GM12873 (cell line): Measurements from ENCODE around the gene CKS1B.

Source experiments
- TF ChIP-seq, protein P1 (sequence below): IDR thresholded peaks from 2 replicates; pipeline ENCODE4 v1.5.1; 2012; ENCODE audit warnings: low read depth, mild to moderate bottlenecking, moderate library complexity, low read length, control low read depth; ENCODE audit not compliant: insufficient read depth; ENCODE audit errors: missing control alignments

CKS1B gene

DNA sequence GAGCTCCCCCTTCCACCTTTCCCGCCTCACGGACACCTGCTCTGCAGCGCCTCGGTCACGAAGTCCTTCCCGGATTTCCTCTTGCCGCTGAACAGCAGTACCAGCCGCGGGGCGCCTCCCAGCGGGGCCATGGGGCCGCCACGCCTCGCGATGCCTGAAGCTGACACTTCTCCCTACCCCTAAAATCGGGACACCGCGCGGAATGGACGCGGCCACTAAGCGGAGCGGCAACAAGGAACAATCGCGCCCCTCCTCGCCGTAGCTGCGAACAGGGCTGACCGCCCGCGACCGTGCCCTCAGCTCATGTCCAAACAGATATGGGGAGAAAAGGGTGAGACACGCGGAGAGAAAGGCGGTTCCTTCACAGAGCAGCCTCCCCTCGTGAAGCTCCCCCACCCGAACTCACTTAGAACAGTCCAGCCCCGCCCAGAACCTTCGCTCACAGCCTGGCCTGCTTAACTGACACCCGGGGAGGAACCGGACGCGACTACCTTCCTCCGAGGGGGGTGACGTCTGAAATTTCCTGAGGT is 37.9 kb upstream of the CKS1B start, which contains the start of gene PMVK:
TSS of gene PMVK (minus strand) at position 165 of the 530 bp plus-strand sequence. CDS start at position 131, 34 bp downstream.
- TF ChIP-seq, protein P1, sequence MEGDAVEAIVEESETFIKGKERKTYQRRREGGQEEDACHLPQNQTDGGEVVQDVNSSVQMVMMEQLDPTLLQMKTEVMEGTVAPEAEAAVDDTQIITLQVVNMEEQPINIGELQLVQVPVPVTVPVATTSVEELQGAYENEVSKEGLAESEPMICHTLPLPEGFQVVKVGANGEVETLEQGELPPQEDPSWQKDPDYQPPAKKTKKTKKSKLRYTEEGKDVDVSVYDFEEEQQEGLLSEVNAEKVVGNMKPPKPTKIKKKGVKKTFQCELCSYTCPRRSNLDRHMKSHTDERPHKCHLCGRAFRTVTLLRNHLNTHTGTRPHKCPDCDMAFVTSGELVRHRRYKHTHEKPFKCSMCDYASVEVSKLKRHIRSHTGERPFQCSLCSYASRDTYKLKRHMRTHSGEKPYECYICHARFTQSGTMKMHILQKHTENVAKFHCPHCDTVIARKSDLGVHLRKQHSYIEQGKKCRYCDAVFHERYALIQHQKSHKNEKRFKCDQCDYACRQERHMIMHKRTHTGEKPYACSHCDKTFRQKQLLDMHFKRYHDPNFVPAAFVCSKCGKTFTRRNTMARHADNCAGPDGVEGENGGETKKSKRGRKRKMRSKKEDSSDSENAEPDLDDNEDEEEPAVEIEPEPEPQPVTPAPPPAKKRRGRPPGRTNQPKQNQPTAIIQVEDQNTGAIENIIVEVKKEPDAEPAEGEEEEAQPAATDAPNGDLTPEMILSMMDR: peak; percentile 42

DNA sequence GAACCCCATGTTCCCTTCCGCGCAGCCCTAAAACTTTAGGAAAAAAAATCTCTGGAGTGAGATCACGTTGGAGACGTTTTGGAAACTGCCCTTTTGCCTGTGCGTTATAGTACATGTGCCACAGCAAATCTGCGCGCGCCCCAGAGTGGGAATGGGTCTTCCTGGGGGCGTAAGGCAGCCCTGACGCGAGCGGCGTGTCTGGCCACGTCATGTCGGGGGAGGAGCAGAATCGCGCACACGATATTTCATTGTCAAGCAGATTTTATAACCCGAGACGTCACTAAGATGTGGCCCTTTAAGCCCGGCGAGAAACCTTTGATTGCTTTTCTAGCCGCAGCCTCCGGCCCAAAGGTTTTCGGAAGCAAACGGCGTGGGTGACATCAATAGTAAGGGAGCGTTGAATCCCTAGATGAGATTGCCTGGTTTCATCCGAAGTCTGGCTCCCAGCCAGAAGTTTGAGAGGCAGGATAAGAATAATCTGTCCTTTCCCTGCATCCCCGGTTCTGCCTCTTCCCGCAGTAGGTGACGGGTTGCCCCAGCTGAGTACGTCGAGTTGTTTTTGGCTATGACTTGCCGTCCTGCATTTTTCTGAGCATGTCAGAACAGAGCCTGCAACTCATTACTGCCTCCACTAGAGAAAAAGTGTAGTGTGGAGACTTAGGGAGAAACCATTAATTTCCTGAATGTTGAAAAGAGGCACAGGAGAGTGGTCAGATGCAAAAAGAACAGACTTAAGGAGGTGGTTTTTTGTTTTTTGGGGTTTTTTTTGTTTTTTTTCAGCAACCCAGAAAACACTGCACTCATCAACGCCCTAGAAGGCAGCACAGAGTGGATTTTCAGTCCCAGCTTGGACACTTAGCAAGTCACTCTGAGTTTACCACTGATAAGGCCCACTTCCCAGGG is 37.1 kb upstream of the CKS1B start:
- TF ChIP-seq, protein P1: peak; percentile 43

DNA sequence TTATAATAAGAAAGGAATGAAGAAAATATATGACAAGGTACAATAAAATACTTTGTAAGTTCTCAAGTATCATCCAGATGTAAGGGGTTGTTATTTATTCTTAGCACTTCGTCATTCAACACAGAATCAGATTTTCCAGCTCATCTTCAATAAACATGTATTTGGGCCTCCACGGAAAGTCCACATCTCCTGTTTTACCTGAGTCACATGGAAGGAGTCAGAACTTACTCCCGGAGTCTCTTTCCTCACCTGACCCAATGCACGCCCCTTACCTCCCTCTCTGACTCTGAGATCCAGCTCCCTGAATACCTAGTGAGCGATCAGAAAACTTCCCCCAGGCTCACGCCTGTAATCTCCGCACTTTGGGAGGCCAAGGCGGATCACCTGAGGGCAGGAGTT is 36.5 kb upstream of the CKS1B start:
- TF ChIP-seq, protein P1: no peak

DNA sequence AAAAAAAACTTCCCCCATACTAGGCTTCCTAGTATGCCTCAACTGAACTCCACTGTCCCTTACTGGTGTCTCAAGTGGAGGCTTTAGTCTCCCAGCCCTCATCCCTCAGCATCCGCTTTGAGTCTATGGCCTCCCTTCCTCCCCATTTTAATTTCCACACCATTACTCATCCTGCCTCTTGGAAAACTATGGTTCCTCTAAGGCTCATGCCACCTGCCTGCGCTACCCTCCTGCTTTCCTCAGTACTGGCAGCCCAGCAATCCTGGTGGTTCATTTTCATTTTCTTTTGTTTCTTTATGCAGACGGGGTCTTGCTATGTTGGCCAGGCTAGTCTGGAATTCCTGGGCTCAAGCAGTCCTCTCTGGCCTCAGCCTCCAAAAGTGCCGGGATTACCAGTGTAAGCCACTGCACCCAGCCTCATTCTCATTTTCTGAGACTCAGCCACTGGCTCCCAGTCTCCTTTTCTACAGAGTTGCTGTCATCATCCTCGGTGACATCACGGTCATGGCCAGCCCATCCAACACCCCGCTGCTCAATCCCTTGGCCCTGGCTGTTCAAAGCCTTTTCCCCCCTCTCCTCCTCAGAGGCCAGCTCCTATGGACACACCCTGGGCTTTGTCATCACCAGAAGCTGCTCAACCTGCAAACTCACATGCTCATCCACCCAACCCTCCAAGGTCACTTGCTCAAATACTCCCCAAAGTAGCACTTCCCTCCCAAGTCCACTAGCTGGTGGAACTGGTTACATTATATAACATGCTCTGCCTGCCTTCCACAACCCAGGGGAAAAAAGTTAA is 35.7 kb upstream of the CKS1B start:
- TF ChIP-seq, protein P1: no peak

DNA sequence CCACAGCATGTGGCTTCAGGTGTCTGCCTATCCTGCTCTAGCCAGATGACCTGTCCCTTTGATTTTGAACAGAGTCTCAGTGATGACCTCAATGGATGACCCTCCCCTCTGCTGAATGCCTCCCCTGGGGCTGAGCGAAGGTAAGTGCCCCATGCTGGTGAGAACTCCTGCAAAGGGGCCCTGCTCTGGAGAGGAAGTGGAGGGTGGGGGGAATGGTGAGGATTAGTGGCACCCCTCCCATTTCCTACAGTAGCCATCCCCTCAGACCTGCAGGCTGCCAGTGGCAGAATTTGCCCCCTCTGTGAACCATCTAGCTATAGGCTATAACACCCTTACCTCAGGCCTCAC is 34.3 kb upstream of the CKS1B start:
- TF ChIP-seq, protein P1: no peak

DNA sequence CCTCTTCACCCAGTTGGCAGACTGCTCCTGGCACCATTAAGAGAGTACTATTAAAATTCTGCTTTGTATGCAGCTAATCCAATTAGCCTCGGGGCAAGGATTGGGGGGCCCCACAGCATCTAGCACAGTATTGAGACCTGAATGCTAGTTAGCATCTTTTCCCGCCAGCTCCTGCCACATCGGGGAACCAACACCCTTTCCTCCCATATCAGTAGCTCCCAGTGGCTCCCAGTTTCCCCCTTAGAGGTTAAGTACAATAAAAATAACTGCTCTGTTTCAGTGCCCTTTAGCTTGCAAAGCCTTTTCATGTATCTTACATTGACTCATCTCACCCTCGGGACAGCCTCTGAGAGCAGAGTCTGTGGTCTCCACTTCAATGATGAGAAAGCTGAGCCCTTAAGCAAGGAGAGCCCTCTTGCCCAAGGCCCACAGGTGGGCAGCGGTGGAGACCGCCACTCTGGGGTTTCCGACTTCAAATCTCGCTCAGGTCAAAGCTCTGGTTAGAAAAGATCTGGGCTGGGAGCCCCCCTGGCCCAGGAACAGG is 33.8 kb upstream of the CKS1B start:
- TF ChIP-seq, protein P1: no peak

DNA sequence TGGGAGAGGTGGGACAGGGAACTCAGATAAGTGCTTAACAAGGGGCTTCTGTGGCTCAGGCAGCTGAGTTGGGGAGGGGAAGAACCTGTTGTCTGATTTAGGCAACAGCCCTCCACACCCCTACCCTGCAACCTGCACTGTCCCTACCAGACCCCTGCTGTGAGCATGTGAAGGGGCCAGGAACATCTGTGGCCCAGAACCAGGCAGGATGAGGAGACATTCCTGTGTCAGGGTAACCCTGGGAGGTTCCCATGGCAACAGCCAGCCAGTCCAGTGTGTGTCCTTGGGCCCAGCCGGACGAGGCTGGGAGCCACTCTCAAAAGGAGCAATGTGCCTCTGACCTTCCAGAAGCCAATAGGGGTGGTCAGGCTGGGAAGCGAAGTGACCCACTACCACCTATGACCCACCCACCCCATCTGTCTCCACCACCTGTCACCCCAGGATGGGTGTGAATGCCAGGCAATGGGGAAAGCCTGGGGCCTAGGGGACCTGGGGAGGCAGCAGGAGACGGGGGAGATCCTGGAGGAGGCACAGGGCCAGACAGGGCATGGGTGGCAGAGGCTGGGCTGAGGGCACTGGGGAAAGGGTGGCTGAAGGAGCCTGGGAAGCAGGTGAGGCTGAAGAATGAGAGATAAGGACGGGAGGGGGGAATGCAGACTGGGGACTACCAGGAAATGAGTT is 33.0 kb upstream of the CKS1B start:
- TF ChIP-seq, protein P1: no peak
